Amniotic stem cell (primary cell): ENCODE results near the gene LYRM7.
A peak's percentile ranks its signal among the peaks of the same experiment; 100 is the strongest.
"Not testable (repeated sequence)": the region's sequence is repeated elsewhere in the genome, so short reads cannot be mapped to it uniquely, and the experiment has no call there.

ENCODE experiments used
- DNase-seq: peaks from one replicate; lab custom pipeline; 2025; lab: John Stamatoyannopoulos, UW

LYRM7 gene

GRCh38 chr5:131221008-131221703, 50.4 kb downstream of the LYRM7 start:
- no peak for DNase-seq

- DNase-seq = no peak
Measured at GRCh38 chr5:131221888-131222287, 51.1 kb downstream of the LYRM7 start.

DNA sequence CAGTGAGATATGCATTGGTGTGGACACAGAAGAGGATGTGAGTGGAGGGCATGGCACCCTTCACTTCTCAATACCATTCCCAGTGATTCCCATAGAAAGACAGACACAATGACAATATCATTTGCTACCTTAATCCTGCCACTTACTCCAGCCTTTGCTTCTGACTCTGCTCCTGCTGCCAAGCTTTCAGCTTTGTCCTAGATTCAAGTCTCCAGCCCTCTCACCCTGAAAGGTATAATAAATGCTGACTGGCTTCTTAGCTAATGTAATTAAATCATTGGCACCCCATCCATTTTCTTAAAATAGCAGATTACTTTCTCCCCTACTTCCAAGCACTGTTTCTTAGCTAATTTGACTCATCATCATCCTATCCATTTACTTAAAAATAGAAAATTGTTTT, 52.0 kb downstream of the LYRM7 start:
- DNase-seq = no peak

DNA sequence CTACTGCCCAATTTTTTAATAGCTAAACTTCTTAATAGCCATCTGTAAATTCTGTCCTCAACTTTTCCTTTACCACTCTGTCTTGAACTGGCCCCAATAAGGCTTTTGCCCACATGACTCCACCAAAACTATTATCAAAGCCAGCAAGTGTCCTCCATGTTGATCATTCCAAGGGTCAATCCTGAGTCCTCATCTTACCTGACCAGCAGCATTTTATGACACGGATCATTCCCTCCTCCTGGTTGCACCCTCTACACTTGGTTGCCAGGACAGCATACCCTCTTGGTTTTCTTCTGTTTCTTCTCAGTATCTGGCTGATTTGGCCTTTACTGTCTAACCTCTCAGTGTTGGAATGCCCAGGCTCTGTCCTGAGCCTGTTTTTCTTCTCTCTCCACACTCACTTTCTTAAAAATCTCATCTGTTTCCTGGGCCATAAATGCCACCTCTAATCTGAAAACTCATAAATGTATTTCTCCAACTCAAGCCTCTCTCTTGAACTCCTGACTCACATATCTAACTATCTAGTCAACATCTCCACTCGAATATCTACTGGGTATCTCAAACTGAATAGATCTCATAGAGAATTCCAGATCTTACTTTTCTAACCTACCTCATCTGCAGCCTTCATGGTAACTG, 53.1 kb downstream of the LYRM7 start:
- DNase-seq = no peak

DNA sequence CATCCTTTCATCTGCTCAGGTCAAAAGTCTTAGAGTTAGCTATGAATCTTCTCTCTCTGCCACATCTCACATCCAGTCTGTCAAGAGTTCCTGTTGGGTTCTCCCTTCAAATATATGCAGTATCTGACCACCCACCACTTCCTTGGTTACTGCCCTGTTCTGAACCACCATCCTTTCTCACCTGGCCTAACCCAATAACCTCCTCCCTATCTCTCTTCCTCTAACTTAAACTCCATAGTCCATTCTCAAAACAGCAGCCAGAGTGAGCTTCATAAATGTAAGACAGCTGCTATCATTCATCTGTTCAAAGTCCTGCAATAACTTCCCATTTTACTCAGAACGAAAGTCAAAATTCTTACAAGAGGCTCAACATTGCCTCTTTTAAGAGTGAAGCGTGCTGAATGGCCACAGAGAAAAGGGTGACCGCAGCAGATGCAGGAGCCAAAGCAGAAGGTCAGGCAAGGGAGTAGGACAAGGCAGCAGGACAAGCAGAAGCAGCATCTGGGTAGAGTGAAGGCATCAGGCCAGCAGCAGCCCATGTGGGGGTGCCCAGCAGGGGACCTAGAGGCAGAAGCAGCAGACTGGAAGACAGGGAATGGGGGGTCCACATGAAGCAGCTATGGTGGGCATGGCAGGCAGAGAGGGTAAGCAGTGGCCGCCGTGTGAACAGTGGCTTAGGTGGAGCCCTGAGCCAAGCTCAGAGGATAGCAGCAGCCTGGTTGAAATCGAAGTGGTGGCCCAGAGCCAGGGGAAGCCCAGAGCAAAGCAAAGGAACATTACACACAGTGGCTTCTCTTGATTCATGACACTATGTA, 53.9 kb downstream of the LYRM7 start:
- DNase-seq = no peak

- no peak for DNase-seq
Measured at GRCh38 chr5:131225282-131225974, 54.7 kb downstream of the LYRM7 start.

DNA sequence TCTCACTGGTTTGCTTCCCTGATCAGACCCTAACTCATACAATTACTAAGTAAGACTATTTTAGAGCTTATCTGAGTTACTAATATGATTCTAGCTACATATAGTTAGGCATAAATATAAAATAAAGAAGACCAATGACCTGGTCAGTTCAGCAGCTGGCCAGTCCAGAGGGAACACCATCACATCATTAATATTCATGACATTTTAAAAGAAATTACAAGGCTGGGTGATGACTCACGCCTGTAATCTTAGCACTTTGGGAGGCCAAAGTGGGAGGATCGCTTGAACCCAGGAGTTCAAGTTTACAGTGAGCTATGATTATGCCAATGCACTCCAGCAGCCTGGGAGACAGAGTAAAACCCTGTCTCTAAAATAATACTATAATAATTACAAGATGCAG, 56.2 kb downstream of the LYRM7 start:
- no peak for DNase-seq

GRCh38 chr5:131228646-131229045, 57.9 kb downstream of the LYRM7 start:
- DNase-seq = no peak

DNA sequence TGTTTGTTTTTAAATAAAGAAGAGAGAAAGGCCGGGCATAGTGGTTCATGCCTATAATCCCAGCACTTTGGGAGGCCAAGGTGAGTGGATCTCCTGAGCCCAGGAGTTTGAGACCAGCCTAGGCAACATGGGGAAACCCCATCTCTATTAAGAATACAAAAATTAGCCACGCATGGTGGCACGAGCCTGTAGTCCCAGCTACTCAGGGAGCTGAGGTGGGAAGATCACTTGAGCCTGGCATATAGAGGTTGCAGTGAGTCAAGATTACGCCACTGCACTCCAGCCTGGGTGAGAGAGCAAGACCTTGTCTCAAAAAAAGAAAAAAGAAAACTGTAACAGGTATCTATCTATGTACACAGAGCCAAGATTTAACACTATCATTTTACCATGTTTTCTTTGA, 58.9 kb downstream of the LYRM7 start:
- no peak for DNase-seq

DNA sequence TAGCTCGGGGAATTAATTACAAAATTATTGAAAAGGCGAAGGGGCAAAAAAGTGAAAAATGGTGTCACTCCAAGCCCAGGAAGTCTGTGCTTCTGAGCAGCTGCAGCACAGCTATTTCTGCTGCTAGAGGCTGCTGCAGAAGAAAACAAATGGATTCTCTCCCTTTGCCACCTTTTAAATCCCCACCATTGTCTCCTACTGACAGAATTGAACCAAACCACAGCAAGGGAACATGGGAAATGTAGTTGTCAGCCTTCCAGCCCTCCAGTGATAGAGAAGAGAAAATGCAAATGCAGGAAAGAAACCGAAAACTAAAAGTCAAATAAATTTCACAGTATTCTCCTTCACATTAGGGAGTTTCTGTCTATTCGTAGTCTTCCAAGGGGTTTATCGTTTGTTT, 59.7 kb downstream of the LYRM7 start:
- DNase-seq = no peak

DNA sequence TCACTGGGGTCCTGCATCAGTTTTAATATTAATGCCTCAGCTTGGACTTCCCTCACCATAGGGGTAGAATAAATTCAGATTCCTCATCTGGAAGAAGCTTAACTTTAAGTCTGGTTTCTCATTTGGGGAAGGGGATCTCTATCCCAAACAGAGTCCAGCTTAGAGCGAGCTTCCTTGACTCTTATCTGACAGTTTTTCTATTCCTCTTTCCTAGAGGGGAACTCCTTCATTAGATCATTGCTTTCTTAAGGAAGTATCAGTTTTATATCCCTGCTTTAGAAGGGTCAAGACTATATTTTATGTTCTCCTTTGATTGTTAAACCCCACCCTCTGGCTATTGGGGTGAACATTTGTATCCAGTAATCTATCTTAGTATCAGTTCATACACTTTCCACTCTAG, 68.9 kb downstream of the LYRM7 start:
- DNase-seq = no peak

DNA sequence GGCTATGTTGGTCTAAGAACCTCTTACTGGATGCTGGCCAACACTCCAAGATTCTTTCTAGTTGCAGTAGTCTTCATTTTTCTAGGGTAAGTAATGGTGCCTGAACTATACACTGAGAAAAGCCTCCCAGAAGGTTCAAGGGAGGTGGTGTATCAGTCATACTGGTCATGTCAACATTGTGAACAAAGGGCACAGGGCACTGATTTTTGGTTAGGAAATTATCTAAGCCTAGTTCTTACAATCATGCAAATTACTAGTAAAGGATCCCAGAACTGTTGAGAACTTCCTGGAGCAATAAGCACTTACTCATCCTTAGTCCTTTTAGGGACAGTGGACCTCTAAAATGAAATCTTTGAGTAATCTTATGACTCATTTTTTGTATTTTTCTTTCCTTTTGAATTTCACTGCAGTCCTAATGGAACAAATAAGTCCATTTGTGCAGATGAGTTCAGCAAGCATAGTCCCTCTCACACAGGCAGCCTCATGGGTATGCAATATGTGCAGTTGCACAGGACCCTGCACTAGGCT, 72.0 kb downstream of the LYRM7 start:
- peak; percentile 69 for DNase-seq

DNA sequence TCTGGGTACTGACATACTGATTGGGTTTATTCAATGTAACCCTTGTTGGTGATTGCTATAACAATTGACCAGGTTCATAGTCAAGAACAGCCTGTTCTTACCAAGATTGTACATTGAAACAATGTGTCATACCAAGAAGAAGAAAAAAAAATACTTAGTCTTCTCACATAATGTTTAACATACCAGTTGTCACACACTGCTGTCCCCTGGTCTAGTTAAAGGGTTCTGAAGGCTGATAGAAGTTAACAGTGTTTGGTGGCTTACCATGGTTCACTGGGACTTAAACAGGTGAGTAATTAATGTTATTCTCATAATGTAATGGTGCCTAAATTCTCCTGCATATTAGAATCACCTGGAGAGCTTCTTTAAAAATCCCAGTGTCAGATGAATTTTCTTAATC, 74.6 kb downstream of the LYRM7 start:
- no peak for DNase-seq

DNA sequence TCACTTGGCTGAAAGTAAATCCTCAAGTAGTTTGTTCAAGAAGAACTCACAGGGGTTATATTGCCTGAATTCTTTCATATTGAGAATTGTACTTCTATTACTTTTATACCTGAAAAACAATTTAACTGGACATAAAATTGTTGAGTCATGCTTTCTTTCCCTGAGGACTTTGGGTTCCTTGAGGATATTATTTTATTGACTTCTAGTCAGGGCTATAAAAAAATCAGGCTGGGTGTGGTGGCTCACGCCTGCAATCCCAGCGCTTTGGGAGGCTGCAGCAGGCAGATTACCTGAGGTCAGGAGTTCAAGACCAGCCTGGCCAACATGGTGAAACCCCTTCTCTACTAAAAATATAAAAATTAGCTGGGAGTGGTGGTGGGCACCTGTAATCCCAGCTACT, 75.2 kb downstream of the LYRM7 start:
- no peak for DNase-seq

- no peak for DNase-seq
Measured at GRCh38 chr5:131246504-131246903, 75.8 kb downstream of the LYRM7 start.

DNA sequence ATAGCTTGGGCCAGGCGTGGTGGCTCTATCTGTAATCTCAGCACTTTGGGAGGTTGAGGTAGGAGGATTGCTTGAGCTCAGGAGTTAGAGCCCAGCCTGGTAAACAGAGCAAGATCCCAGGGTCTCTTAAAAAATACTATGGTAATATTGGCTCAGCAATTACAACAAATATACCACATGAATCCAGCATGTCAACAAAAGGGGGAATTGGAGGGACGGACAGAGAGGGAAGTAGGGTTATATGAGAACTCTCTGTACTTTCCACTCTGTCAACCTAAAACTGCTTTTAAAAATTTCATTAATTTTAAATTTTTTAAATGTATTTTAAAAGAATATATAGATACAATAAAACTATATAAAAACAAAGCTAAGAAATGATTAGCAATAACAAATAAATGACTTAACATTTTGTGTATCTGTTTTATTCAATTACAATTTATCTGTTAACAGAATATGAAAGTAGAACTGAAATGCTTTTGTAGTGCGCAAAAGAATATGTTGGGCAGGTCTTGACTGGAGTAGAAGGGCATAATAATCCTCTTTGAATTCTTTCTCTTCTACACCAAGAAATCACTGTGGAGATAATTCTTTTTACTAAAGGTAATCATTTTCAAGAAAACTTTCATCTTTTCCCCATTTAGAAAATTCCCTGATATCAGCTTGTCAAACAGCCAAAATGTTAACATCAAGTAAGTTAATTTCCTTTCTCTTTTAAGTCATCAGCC, 80.2 kb downstream of the LYRM7 start:
- DNase-seq = no peak

DNA sequence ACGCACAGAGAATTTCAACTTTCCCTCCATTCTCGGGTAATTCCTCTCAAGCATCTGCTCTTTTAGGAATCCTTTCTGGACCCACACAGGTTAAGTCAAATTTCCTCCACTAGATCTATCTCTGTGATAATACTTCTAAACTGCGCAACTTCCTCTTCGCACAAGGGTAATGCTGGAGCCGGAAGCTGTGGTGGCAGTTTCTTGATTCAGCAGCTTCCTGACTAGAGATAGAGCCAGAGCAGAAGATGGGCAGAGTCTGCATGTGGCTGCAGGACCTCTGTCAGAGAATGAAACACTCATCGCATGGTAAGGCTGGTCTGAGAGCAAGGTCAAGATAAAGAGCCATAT, 82.1 kb downstream of the LYRM7 start:
- no peak for DNase-seq

DNA sequence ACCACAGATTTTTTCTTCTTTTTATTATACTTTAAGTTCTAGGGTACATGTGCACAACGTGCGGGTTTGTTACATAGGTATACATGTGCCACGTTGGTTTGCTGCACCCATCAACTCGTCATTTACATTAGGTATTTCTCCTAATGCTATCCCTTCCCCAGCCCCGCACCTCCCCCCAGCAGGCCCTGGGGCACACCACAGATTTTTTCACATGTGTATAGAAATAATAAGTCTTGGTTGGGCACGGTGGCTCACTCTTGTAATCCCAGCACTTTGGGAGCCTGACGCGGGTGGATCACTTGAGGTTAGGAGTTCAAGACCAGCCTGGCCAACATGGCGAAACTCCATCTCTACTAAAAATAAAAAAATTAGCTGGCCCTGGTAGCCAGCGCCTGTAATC, 83.3 kb downstream of the LYRM7 start:
- not testable (repeated sequence) for DNase-seq

DNA sequence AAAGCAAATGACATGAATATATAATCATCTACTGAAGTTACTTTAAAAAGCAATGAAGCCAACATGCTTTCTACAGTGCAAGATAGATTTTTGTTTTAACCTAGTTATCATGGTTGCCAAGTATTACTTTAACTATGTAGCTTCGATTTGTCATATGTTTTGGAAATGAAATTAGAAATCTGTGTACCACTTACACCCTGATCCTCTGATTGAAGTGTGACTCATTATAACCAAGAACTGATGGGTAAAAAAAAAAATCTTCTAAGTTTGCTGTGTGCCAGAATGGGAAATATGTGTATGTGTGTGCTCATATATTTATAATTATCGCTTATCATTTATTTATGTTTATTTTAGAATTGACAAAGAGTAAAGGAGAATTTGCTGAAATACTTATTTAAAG, 84.0 kb downstream of the LYRM7 start:
- no peak for DNase-seq
